Suprapubic skin (tissue), 4 donors: Measurements from ENCODE around the gene SLC8B1. TPM values are rescaled to one million over a fixed set of nuclear protein-coding genes. Genes with fewer than 3 reads are reported as not detected.

ENCODE experiments used
- DNase-seq, 2 donors: peaks; one replicate each; pipeline ENCODE4 v3.0.0-alpha.2; 2019; ENCODE audit warnings: low spot score in 2 of 2
- H3K27ac ChIP-seq: fragments of 200-600 bp; sonication (generic); one replicate; pipeline ENCODE4 v1.5.1; 2019
- H3K27me3 ChIP-seq: fragments of 200-600 bp; sonication (generic); one replicate; pipeline ENCODE4 v1.5.1; 2019
- H3K36me3 ChIP-seq: fragments of 200-600 bp; sonication (generic); one replicate; pipeline ENCODE4 v1.5.1; 2019
- H3K4me1 ChIP-seq: fragments of 200-600 bp; sonication (generic); one replicate; pipeline ENCODE4 v1.5.1; 2019
- H3K4me3 ChIP-seq: fragments of 200-600 bp; sonication (generic); one replicate; pipeline ENCODE4 v1.5.1; 2019; ENCODE audit warnings: mild to moderate bottlenecking
- H3K9me3 ChIP-seq: fragments of 200-600 bp; sonication (generic); one replicate; pipeline ENCODE4 v1.5.1; 2019
- EP300 ChIP-seq: sonication (generic); formaldehyde crosslinking; IDR thresholded peaks from one replicate; pipeline ENCODE4 v1.6.1; 2017; ENCODE audit warnings: antibody characterized with exemption
- POLR2A ChIP-seq, 2 donors: fragments of 450-650 bp; IDR thresholded peaks; one replicate each; pipeline ENCODE4 v1.6.1; 2017; ENCODE audit warnings: antibody characterized with exemption in 2 of 2, mild to moderate bottlenecking in 2 of 2, moderate library complexity in 2 of 2
- POLR2AphosphoS5 ChIP-seq, 3 donors: sonication (generic); formaldehyde crosslinking; IDR thresholded peaks; one replicate each; pipeline ENCODE4 v1.6.1; 2017; ENCODE audit warnings: antibody characterized with exemption in 3 of 3
- WGBS: methylation state at CpG from one replicate; pipeline ENCODE4 v1.1.5; 2018; 5-methylcytosine and 5-hydroxymethylcytosine counted together
- total RNA-seq, 4 donors: library from RNA; depleted of rRNA; stranded (reverse); fragments of >200 nt; gene quantifications; one replicate each; pipeline ENCODE4 v1.1.0, GENCODE V29; 2016
- TF ChIP-seq, protein P1 (sequence below), 2 donors: fragments of 200-600 bp in 1 of 2; fragments of 450-650 bp in 1 of 2; sonication (generic) in 1 of 2; IDR thresholded peaks; one replicate each; pipeline ENCODE4 v1.5.1; 2016 to 2019; ENCODE audit warnings: antibody characterized with exemption in 2 of 2, mild to moderate bottlenecking in 1 of 2, moderate library complexity in 1 of 2

SLC8B1 gene
- total RNA-seq: 10 to 100 TPM; 29.1 to 70.2 (median 34.9) TPM

- TF ChIP-seq POLR2AphosphoS5 (IDR thresholded peaks at IDR 0.05) (no peak), EP300 (no peak), POLR2A (IDR thresholded peaks at IDR 0.05) (peak in 1 of 2 donors; percentile 80)
- TF ChIP-seq, protein P1, sequence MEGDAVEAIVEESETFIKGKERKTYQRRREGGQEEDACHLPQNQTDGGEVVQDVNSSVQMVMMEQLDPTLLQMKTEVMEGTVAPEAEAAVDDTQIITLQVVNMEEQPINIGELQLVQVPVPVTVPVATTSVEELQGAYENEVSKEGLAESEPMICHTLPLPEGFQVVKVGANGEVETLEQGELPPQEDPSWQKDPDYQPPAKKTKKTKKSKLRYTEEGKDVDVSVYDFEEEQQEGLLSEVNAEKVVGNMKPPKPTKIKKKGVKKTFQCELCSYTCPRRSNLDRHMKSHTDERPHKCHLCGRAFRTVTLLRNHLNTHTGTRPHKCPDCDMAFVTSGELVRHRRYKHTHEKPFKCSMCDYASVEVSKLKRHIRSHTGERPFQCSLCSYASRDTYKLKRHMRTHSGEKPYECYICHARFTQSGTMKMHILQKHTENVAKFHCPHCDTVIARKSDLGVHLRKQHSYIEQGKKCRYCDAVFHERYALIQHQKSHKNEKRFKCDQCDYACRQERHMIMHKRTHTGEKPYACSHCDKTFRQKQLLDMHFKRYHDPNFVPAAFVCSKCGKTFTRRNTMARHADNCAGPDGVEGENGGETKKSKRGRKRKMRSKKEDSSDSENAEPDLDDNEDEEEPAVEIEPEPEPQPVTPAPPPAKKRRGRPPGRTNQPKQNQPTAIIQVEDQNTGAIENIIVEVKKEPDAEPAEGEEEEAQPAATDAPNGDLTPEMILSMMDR (IDR thresholded peaks at IDR 0.05): no peak
- peaks cover 19% of the 10 kb centered on the region for H3K36me3 ChIP-seq
- H3K27ac ChIP-seq: peak within 1 kb of the TSS; percentile 69
- 0% methylated on average over 16 of the region's 62 CpGs for WGBS
- peak within 1 kb of the TSS; percentile 67 for H3K4me3 ChIP-seq
- H3K9me3 ChIP-seq: no peaks in the 10 kb centered on the region
- H3K4me1 ChIP-seq: peaks cover 24% of the 10 kb centered on the region
- H3K27me3 ChIP-seq: no peaks in the 10 kb centered on the region
- peak; percentile 93 for DNase-seq
Measured at GRCh38 chr12:113334786-113335539, at the start of gene SLC8B1. Gene SLC8B1, minus strand, starts transcription at chr12:113335109. Its CDS starts 2,231 bp downstream, at chr12:113332878.

DNA sequence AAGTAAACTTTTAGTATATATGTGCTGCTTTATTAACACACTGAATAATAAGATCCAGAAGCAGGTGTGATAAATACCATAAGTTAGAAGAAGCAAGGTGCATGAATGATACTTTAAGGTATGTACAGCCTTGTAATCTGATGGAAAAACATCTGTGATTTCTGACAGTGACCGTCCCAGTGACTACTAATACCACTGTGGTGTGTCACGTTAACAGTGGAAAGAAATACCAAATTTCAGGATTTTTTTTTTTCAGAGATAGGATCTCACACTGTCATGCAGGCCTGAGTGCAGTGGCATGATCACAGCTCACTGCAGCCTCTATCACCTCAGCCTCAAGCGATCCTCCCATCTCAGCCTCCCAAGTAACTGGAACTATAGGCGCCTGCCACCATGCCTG, 47.3 kb upstream of the SLC8B1 start:
- Histone ChIP-seq H3K27ac (no peak overlapping the region), H3K4me3 (no peak overlapping the region), H3K4me1 (no peaks in the 10 kb centered on the region), H3K36me3 (peaks cover 68% of the 10 kb centered on the region), H3K9me3 (no peaks in the 10 kb centered on the region), H3K27me3 (no peaks in the 10 kb centered on the region)
- WGBS: 93% methylated on average over 4 of the region's 4 CpGs
- TF ChIP-seq, protein P1 (IDR thresholded peaks at IDR 0.05): no peak
- TF ChIP-seq POLR2A (IDR thresholded peaks at IDR 0.05): no peak
- no peak for TF ChIP-seq EP300
- no peak for TF ChIP-seq POLR2AphosphoS5 (IDR thresholded peaks at IDR 0.05)
- DNase-seq: no peak

GRCh38 chr12:113381220-113381619, 46.3 kb upstream of the SLC8B1 start:
- no peak for DNase-seq
- Histone ChIP-seq H3K4me1 (no peaks in the 10 kb centered on the region), H3K36me3 (peaks cover 68% of the 10 kb centered on the region), H3K27me3 (no peaks in the 10 kb centered on the region), H3K27ac (no peak overlapping the region), H3K9me3 (no peaks in the 10 kb centered on the region), H3K4me3 (no peak overlapping the region)
- 85% methylated on average over 11 of the region's 11 CpGs for WGBS
- TF ChIP-seq POLR2AphosphoS5 (IDR thresholded peaks at IDR 0.05) (no peak), POLR2A (IDR thresholded peaks at IDR 0.05) (no peak), EP300 (no peak)
- TF ChIP-seq, protein P1 (IDR thresholded peaks at IDR 0.05): no peak

- Histone ChIP-seq H3K4me1 (no peaks in the 10 kb centered on the region), H3K27ac (no peak overlapping the region), H3K27me3 (no peaks in the 10 kb centered on the region), H3K36me3 (peaks cover 68% of the 10 kb centered on the region), H3K9me3 (no peaks in the 10 kb centered on the region), H3K4me3 (no peak overlapping the region)
- TF ChIP-seq EP300 (no peak), POLR2AphosphoS5 (IDR thresholded peaks at IDR 0.05) (no peak)
- 83% methylated on average over 3 of the region's 3 CpGs for WGBS
- DNase-seq: no peak
Measured at GRCh38 chr12:113378291-113378690, 43.4 kb upstream of the SLC8B1 start.

- WGBS: 88% methylated on average over 4 of the region's 4 CpGs
- no peak overlapping the region for H3K27ac ChIP-seq
- no peaks in the 10 kb centered on the region for H3K9me3 ChIP-seq
- H3K36me3 ChIP-seq: peaks cover 58% of the 10 kb centered on the region
- no peak for DNase-seq
- H3K4me1 ChIP-seq: no peaks in the 10 kb centered on the region
- H3K27me3 ChIP-seq: no peaks in the 10 kb centered on the region
- TF ChIP-seq, protein P1 (IDR thresholded peaks at IDR 0.05): no peak
- no peak for TF ChIP-seq EP300
- no peak for TF ChIP-seq POLR2AphosphoS5 (IDR thresholded peaks at IDR 0.05)
- TF ChIP-seq POLR2A (IDR thresholded peaks at IDR 0.05): no peak
- H3K4me3 ChIP-seq: no peak overlapping the region
Measured at GRCh38 chr12:113374823-113375428, 40.0 kb upstream of the SLC8B1 start.
